ENCODE measurements around the gene SNRNP27.
A peak's percentile ranks its signal among the peaks of the same experiment; 100 is the strongest.

Gene SNRNP27

GRCh38 chr2:69914950-69915945, 21.5 kb downstream of the SNRNP27 start, which contains the start of gene MXD1:
TSS of gene MXD1 (plus strand) at chr2:69915109. CDS start at chr2:69915331, 222 bp downstream.
- DNase-seq (ENCODE audit: low spot score) (no peak), FAIRE-seq (no peak)

GRCh38 chr2:69916106-69916505, 22.4 kb downstream of the SNRNP27 start:
- FAIRE-seq (no peak), DNase-seq (ENCODE audit: low spot score) (no peak)

GRCh38 chr2:69917852-69918251, 24.1 kb downstream of the SNRNP27 start:
- peak; percentile 23 for FAIRE-seq

GRCh38 chr2:69918401-69918800, 24.6 kb downstream of the SNRNP27 start:
- no peak for DNase-seq (ENCODE audit: low spot score)
- no peak for FAIRE-seq

More at GRCh38 chr2:69917852-69918251, 24.1 kb downstream of the SNRNP27 start:
- peak; percentile 65 for DNase-seq (ENCODE audit: low spot score)

- DNase-seq (ENCODE audit: low spot score) (no peak), FAIRE-seq (no peak)
Measured at GRCh38 chr2:69923116-69923515, 29.4 kb downstream of the SNRNP27 start.

- FAIRE-seq: no peak
Measured at GRCh38 chr2:69926849-69927515, 33.2 kb downstream of the SNRNP27 start.

GRCh38 chr2:69931832-69932595, 38.3 kb downstream of the SNRNP27 start:
- DNase-seq (ENCODE audit: low spot score) (no peak), FAIRE-seq (no peak)

More at GRCh38 chr2:69926849-69927515, 33.2 kb downstream of the SNRNP27 start:
- DNase-seq (ENCODE audit: low spot score): no peak

- DNase-seq (ENCODE audit: low spot score): no peak
- no peak for FAIRE-seq
Measured at GRCh38 chr2:69932596-69932922, 38.8 kb downstream of the SNRNP27 start.

GRCh38 chr2:69933254-69933828, 39.6 kb downstream of the SNRNP27 start:
- FAIRE-seq (no peak), DNase-seq (ENCODE audit: low spot score) (no peak)

GRCh38 chr2:69933839-69934613, 40.3 kb downstream of the SNRNP27 start:
- FAIRE-seq (peak; percentile 64), DNase-seq (ENCODE audit: low spot score) (peak; percentile 80)

GRCh38 chr2:69934614-69934908, 40.8 kb downstream of the SNRNP27 start:
- DNase-seq (ENCODE audit: low spot score) (no peak), FAIRE-seq (no peak)

GRCh38 chr2:69935011-69935410, 41.3 kb downstream of the SNRNP27 start:
- no peak for DNase-seq (ENCODE audit: low spot score)
- FAIRE-seq: no peak

GRCh38 chr2:69936906-69937305, 43.1 kb downstream of the SNRNP27 start:
- DNase-seq (ENCODE audit: low spot score): no peak
- no peak for FAIRE-seq

GRCh38 chr2:69937968-69938367, 44.2 kb downstream of the SNRNP27 start:
- no peak for FAIRE-seq
- no peak for DNase-seq (ENCODE audit: low spot score)

GRCh38 chr2:69939722-69940121, 46.0 kb downstream of the SNRNP27 start:
- FAIRE-seq (no peak), DNase-seq (ENCODE audit: low spot score) (no peak)

- DNase-seq (ENCODE audit: low spot score) (no peak), FAIRE-seq (no peak)
Measured at GRCh38 chr2:69940691-69941090, 46.9 kb downstream of the SNRNP27 start.

GRCh38 chr2:69943000-69943842, 49.5 kb downstream of the SNRNP27 start:
- no peak for FAIRE-seq
- DNase-seq (ENCODE audit: low spot score): no peak

GRCh38 chr2:69943843-69944525, 50.2 kb downstream of the SNRNP27 start:
- FAIRE-seq (no peak), DNase-seq (ENCODE audit: low spot score) (no peak)

- DNase-seq (ENCODE audit: low spot score) (no peak), FAIRE-seq (no peak)
Measured at GRCh38 chr2:69944756-69945155, 51.0 kb downstream of the SNRNP27 start.
